Measurements from ENCODE around the gene PHLDB2. TPM values are rescaled to one million over a fixed set of nuclear protein-coding genes. Genes with fewer than 3 reads are reported as not detected.
"Not testable (repeated sequence)": the region's sequence is repeated elsewhere in the genome, so short reads cannot be mapped to it uniquely, and the experiment has no call there.

PHLDB2 gene
- total and polyA plus RNA-seq, 11 donors = 59.0 to 280 (median 115) TPM

- H3K36me3 ChIP-seq = no peaks in the 10 kb centered on the region
- DNase-seq (no peak), ATAC-seq (peak in 1 of 4 donors; percentile 44)
- no peak overlapping the region for H3K27ac ChIP-seq
- 58 to 74% (median 66%) methylated on average over 1 of the region's 1 CpG for WGBS, 4 donors
- no peaks in the 10 kb centered on the region for H3K27me3 ChIP-seq
- intact Hi-C loops (cut with DNase I) = no loop called here
- no peak overlapping the region for H3K4me3 ChIP-seq
- H3K4me1 ChIP-seq = peaks cover 0 to 30% (median 5%) of the 10 kb centered on the region in 12 donors
- no peak for TF ChIP-seq POLR2A (IDR thresholded peaks at IDR 0.05)
- TF ChIP-seq, protein P1, sequence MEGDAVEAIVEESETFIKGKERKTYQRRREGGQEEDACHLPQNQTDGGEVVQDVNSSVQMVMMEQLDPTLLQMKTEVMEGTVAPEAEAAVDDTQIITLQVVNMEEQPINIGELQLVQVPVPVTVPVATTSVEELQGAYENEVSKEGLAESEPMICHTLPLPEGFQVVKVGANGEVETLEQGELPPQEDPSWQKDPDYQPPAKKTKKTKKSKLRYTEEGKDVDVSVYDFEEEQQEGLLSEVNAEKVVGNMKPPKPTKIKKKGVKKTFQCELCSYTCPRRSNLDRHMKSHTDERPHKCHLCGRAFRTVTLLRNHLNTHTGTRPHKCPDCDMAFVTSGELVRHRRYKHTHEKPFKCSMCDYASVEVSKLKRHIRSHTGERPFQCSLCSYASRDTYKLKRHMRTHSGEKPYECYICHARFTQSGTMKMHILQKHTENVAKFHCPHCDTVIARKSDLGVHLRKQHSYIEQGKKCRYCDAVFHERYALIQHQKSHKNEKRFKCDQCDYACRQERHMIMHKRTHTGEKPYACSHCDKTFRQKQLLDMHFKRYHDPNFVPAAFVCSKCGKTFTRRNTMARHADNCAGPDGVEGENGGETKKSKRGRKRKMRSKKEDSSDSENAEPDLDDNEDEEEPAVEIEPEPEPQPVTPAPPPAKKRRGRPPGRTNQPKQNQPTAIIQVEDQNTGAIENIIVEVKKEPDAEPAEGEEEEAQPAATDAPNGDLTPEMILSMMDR (IDR thresholded peaks at IDR 0.05) = no peak
- H3K9me3 ChIP-seq = peaks cover 0 to 11% (median 0%) of the 10 kb centered on the region in 12 donors
Observed at GRCh38 chr3:111812701-111813100, 46.4 kb upstream of the PHLDB2 start.

GRCh38 chr3:111813441-111813840, 45.6 kb upstream of the PHLDB2 start:
- 78 to 94% (median 86%) methylated on average over 1 of the region's 1 CpG for WGBS, 4 donors
- TF ChIP-seq POLR2A (IDR thresholded peaks at IDR 0.05) = no peak
- Histone ChIP-seq H3K4me3 (no peak overlapping the region), H3K36me3 (no peaks in the 10 kb centered on the region), H3K27ac (no peak overlapping the region), H3K4me1 (peaks cover 0 to 30% (median 4%) of the 10 kb centered on the region in 12 donors), H3K9me3 (peaks cover 0 to 11% (median 0%) of the 10 kb centered on the region in 12 donors), H3K27me3 (no peaks in the 10 kb centered on the region)
- intact Hi-C loops (cut with DNase I) = no loop called here
- DNase-seq (no peak), ATAC-seq (no peak)

DNA sequence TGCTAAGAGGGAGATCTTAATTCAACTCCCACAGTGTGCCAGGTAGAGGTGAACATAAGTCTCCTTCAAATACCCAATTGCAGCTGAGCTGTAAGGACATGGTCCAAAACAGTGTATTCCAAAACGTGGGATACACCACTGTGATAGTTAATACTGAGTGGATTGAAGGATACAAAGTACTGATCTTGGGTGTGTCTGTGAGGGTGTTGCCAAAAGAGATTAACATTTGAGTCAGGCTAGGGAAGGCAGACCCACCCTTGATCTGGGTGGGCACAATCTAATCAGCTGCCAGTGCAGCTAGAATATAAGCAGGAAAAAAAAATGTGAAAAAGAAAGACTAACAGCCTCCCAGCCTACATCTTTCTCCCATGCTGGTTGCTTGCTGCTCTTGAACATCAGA, 45.1 kb upstream of the PHLDB2 start:
- ATAC-seq = no peak
- peaks cover 0 to 12% (median 0%) of the 10 kb centered on the region in 12 donors for H3K9me3 ChIP-seq
- intact Hi-C loops (cut with DNase I) = no loop called here
- no peaks in the 10 kb centered on the region for H3K36me3 ChIP-seq
- DNase-seq = no peak
- TF ChIP-seq, protein P1 (IDR thresholded peaks at IDR 0.05) = no peak
- TF ChIP-seq POLR2A (IDR thresholded peaks at IDR 0.05) = no peak
- H3K27me3 ChIP-seq = no peaks in the 10 kb centered on the region
- 72 to 87% (median 84%) methylated on average over 1 of the region's 1 CpG for WGBS, 4 donors
- H3K27ac ChIP-seq = no peak overlapping the region
- peaks cover 0 to 27% (median 4%) of the 10 kb centered on the region in 12 donors for H3K4me1 ChIP-seq
- H3K4me3 ChIP-seq = no peak overlapping the region

GRCh38 chr3:111816771-111817170, 42.3 kb upstream of the PHLDB2 start:
- intact Hi-C loops (cut with DNase I); H3K4me3 ChIP-seq; DNase-seq; ATAC-seq; H3K27ac ChIP-seq; H3K36me3 ChIP-seq; H3K27me3 ChIP-seq: not testable (repeated sequence)
- Histone ChIP-seq H3K4me1 (peaks cover 0 to 25% (median 8%) of the 10 kb centered on the region in 12 donors), H3K9me3 (peaks cover 0 to 24% (median 0%) of the 10 kb centered on the region in 12 donors)
- WGBS, 4 donors = 84 to 90% (median 88%) methylated on average over 1 of the region's 1 CpG

GRCh38 chr3:111819927-111820326, 39.1 kb upstream of the PHLDB2 start:
- Histone ChIP-seq H3K36me3 (no peaks in the 10 kb centered on the region), H3K4me3 (no peak overlapping the region), H3K27me3 (no peaks in the 10 kb centered on the region), H3K4me1 (peaks cover 0 to 40% (median 17%) of the 10 kb centered on the region in 12 donors), H3K9me3 (peaks cover 0 to 22% (median 0%) of the 10 kb centered on the region in 12 donors), H3K27ac (peak overlapping the region in 1 of 12 donors; percentile 62)
- no peak for ATAC-seq
- DNase-seq = no peak
- intact Hi-C loops (cut with DNase I) = loop anchor here in 2 of 10 donors (2.0 to 5.0 kb wide), 2 partner anchors 41 to 83 kb away; no protein-coding TSS in a partner anchor
- no peak for TF ChIP-seq POLR2A (IDR thresholded peaks at IDR 0.05)
- TF ChIP-seq, protein P1 (IDR thresholded peaks at IDR 0.05) = no peak
- WGBS, 4 donors = 91 to 96% (median 93%) methylated on average over 5 of the region's 5 CpGs

All from heart left ventricle (tissue), 16 donors.